Measurements from ENCODE around the gene PLEKHA6. TPM values are rescaled to one million over a fixed set of nuclear protein-coding genes. Genes with fewer than 3 reads are reported as not detected.

PLEKHA6 gene
- total and polyA plus RNA-seq, 2 of the 4 experiments (the other 2 are of a cell fraction): 8.2 to 19.9 TPM

- peak overlapping the region; percentile 93 for H3K4me2 ChIP-seq (ENCODE audit: low read depth, low read length)
- POLR2A ChIA-PET (ENCODE audit: unreplicated experiment): no interaction called here
- BruUV-seq (replicated peaks): no TSS peak
- CTCF ChIA-PET: interaction anchor here (0.6 to 2.3 kb wide), 4 partner anchors 15 to 220 kb away, joined by 3 to 6 read pairs (median 4); no protein-coding TSS in a partner anchor
- H4K8ac ChIP-seq (ENCODE audit: low read depth in 2 of 2, low read length in 2 of 2): no peak overlapping the region
- H2AFZ ChIP-seq (replicated peaks; ENCODE audit: low read length, poor library complexity): peak overlapping the region; percentile 89
- WGBS, 2 experiments (ENCODE audit: extremely low coverage in 2 of 2, insufficient read length in 1 of 2): 2% methylated on average over 28 of the region's 55 CpGs; no CpG with 5 or more reads in 1 of the 2 experiments
- ATAC-seq (ENCODE audit: low read depth) (peak; percentile 74), DNase-seq (no peak)
- no peaks in the 10 kb centered on the region for H3K9me3 ChIP-seq (ENCODE audit: control insufficient read depth, insufficient read depth, low read length)
- no peaks in the 10 kb centered on the region for H3K9me1 ChIP-seq (ENCODE audit: insufficient read depth, low read length)
- no peak overlapping the region for H4K91ac ChIP-seq (ENCODE audit: insufficient read depth, low read depth, low read length)
- no peak overlapping the region for H4K5ac ChIP-seq (ENCODE audit: low read depth, low read length)
- H3K79me1 ChIP-seq (ENCODE audit: low read depth in 1 of 2, low read length in 2 of 2): no peaks in the 10 kb centered on the region
- no peak overlapping the region for H2BK20ac ChIP-seq (ENCODE audit: low read depth, low read length)
- H3K56ac ChIP-seq (ENCODE audit: extremely low read depth, insufficient read depth, low read length): no peak overlapping the region
- no peak overlapping the region for H3K18ac ChIP-seq (ENCODE audit: low read depth, low read length)
- H3K27ac ChIP-seq (ENCODE audit: insufficient read depth, low read length): no peak overlapping the region
- H3K9ac ChIP-seq (ENCODE audit: low read depth, low read length): no peak overlapping the region
- peak overlapping the region; percentile 42; the same call in 1 of the 2 replicates for H3K23ac ChIP-seq (ENCODE audit: low read depth, low read length)
- no peaks in the 10 kb centered on the region for H4K20me1 ChIP-seq (ENCODE audit: insufficient read depth, low read length)
- peak overlapping the region; percentile 37 for H2AK9ac ChIP-seq (replicated peaks; ENCODE audit: low read depth, low read length, poor library complexity)
- H3K14ac ChIP-seq (replicated peaks; ENCODE audit: low read depth, low read length): no peak overlapping the region
- H2BK15ac ChIP-seq (ENCODE audit: low read depth, low read length): no peak overlapping the region
- H3K27me3 ChIP-seq (ENCODE audit: control insufficient read depth, insufficient read depth, low read length): peaks cover 89% of the 10 kb centered on the region
- H3K4me3 ChIP-seq (ENCODE audit: insufficient read depth, low read depth, low read length): peak overlapping the region; percentile 32
- TF ChIP-seq SMC3 (IDR thresholded peaks at IDR 0.05; ENCODE audit: low read depth, low read length): no peak
- TF ChIP-seq RCOR1 (IDR thresholded peaks at IDR 0.05; ENCODE audit: insufficient replicate concordance, low read length): no peak
- TF ChIP-seq CEBPB (IDR thresholded peaks at IDR 0.05; ENCODE audit: low read depth, low read length): no peak
- TF ChIP-seq FOS (IDR thresholded peaks at IDR 0.05; ENCODE audit: low read depth, low read length): no peak
- TF ChIP-seq MAZ (IDR thresholded peaks at IDR 0.05; ENCODE audit: borderline replicate concordance, low read depth, low read length): no peak
- TF ChIP-seq POLR2A (IDR thresholded peaks at IDR 0.05; ENCODE audit: low read depth, low read length): no peak
- TF ChIP-seq NFE2L2 (IDR thresholded peaks at IDR 0.05; ENCODE audit: low read depth, low read length): no peak
- no peak for TF ChIP-seq ELK1 (IDR thresholded peaks at IDR 0.05; ENCODE audit: borderline replicate concordance, low read depth, low read length)
- no peak for TF ChIP-seq CTCF (conservative IDR thresholded peaks at IDR 0.05; ENCODE audit: low read depth, low read length)
- no peak for TF ChIP-seq MXI1 (IDR thresholded peaks at IDR 0.05; ENCODE audit: borderline replicate concordance, low read depth, low read length)
- no peak for TF ChIP-seq USF2 (IDR thresholded peaks at IDR 0.05; ENCODE audit: low read depth, low read length)
- H3K4me1 ChIP-seq (ENCODE audit: control insufficient read depth, insufficient read depth, low read length): peaks cover 3% of the 10 kb centered on the region; the same call in 1 of the 2 replicates
- intact Hi-C loops (cut with micrococcal nuclease) (no loop called here), in situ Hi-C loops (cut with MboI; ENCODE audit: low sequenced_read_pairs) (no loop called here), dilution Hi-C loops (cut with HindIII; ENCODE audit: low sequenced_read_pairs, unreplicated experiment) (loop anchor here (25.0 kb wide), 2 partner anchors 216 to 516 kb away; partner anchors contain the start of genes ETNK2, REN and SNRPE)
- no peaks in the 10 kb centered on the region for H3K36me3 ChIP-seq (ENCODE audit: control insufficient read depth, insufficient read depth, low read length)
- H2BK5ac ChIP-seq (ENCODE audit: low read depth, low read length, poor library complexity, severe bottlenecking): no peak overlapping the region
- H2BK120ac ChIP-seq (ENCODE audit: low read depth, low read length): no peak overlapping the region
- no peak overlapping the region for H2AK5ac ChIP-seq (ENCODE audit: low read depth, low read length)
- H3K4ac ChIP-seq (ENCODE audit: low read depth, low read length): no peak overlapping the region
Observed at GRCh38 chr1:204377800-204378668, 18.3 kb upstream of the PLEKHA6 start.

Data from IMR-90 (cell line).